CD4-positive, alpha-beta T cell (primary cell): ENCODE results near the gene ELMOD3. TPM values are rescaled to one million over a fixed set of nuclear protein-coding genes. Genes with fewer than 3 reads are reported as not detected.

ENCODE experiments used
- ATAC-seq: fragments of 200-7000 bp; cut with Tn5 transposase; one replicate; pipeline ENCODE4 v1.10.0; 2022; ENCODE audit warnings: mild to moderate bottlenecking; ENCODE audit not compliant: poor library complexity
- CTCF ChIA-PET: fragments of 350-600 bp; sonication (Branson Sonifier 250); formaldehyde crosslinking; loops from one replicate; lab custom pipeline; 2021; ENCODE audit warnings: antibody characterized with exemption, inconsistent platforms; lab: Charles Lee
- POLR2A ChIA-PET: fragments of 350-600 bp; sonication (Branson Sonifier 250); formaldehyde crosslinking; loops from one replicate; lab custom pipeline; 2021; ENCODE audit warnings: antibody characterized with exemption, inconsistent platforms; lab: Charles Lee
- DNase-seq, 14 experiments: peaks; one replicate each; pipeline ENCODE4 v3.0.0-alpha.2; 2013 to 2020; ENCODE audit warnings: mixed read lengths in 2 of 14
- H3K27ac ChIP-seq, 2 donors: one replicate each; pipeline versions ENCODE4 v1.5.1 to v1.7.0; 2013; ENCODE audit warnings: low read length in 2 of 2, low read depth in 1 of 2, mild to moderate bottlenecking in 1 of 2
- H3K27me3 ChIP-seq, 2 experiments: 1 replicate in 1 of 2; 2 replicates in 1 of 2; pipeline versions ENCODE4 v1.6.1 to v1.7.0; 2013; ENCODE audit warnings: low read length in 2 of 2, control low read depth in 1 of 2, mild to moderate bottlenecking in 1 of 2, moderate library complexity in 1 of 2; ENCODE audit not compliant: insufficient read depth in 2 of 2, control insufficient read depth in 1 of 2
- H3K36me3 ChIP-seq: one replicate; pipeline ENCODE4 v1.6.1; 2013; ENCODE audit warnings: low read length, control low read depth; ENCODE audit not compliant: insufficient read depth
- H3K4me1 ChIP-seq: one replicate; pipeline ENCODE4 v1.6.1; 2013; ENCODE audit warnings: low read length, control low read depth; ENCODE audit not compliant: insufficient read depth
- H3K4me3 ChIP-seq: one replicate; pipeline ENCODE4 v1.5.1; 2013; ENCODE audit warnings: mild to moderate bottlenecking, low read length, moderate library complexity
- H3K9me3 ChIP-seq, 2 experiments: 1 replicate in 1 of 2; 2 replicates in 1 of 2; pipeline versions ENCODE4 v1.6.1 to v1.7.0; 2013; ENCODE audit warnings: low read length in 2 of 2, mild to moderate bottlenecking in 2 of 2, control low read depth in 1 of 2, moderate library complexity in 1 of 2; ENCODE audit not compliant: control insufficient read depth in 1 of 2, insufficient read depth in 1 of 2
- H3K27ac Mint-ChIP-seq: one replicate; pipeline ENCODE4 v1.8.0; 2020; ENCODE audit warnings: mixed read lengths
- H3K27me3 Mint-ChIP-seq: one replicate; pipeline ENCODE4 v1.8.0; 2021; ENCODE audit warnings: mixed read lengths
- H3K36me3 Mint-ChIP-seq: one replicate; pipeline ENCODE4 v1.8.0; 2021; ENCODE audit warnings: low read depth, mixed read lengths
- H3K4me1 Mint-ChIP-seq: one replicate; pipeline ENCODE4 v1.8.0; 2021; ENCODE audit warnings: low read depth, mixed read lengths
- H3K4me3 Mint-ChIP-seq: one replicate; pipeline ENCODE4 v1.8.0; 2020; ENCODE audit warnings: mild to moderate bottlenecking, mixed read lengths
- H3K9me3 Mint-ChIP-seq: one replicate; pipeline ENCODE4 v1.8.0; 2020; ENCODE audit warnings: mixed read lengths
- CTCF ChIP-seq: fragments of 200-600 bp; IDR thresholded peaks from one replicate; pipeline ENCODE4 v1.8.0; 2022; ENCODE audit warnings: antibody characterized with exemption, mild to moderate bottlenecking
- intact Hi-C, 2 experiments: fragments of 100-400 bp; cut with DNase I in 1 of 2; cut with micrococcal nuclease in 1 of 2; formaldehyde crosslinking; loops; one replicate each; pipeline versions ENCODE4 v1.15.1 to v1.9.0; 2023 to 2025; cut with DNase I, micrococcal nuclease
- total RNA-seq, 174 experiments: library from RNA in 2 of 174; stranded (reverse) in 2 of 174; gene quantifications; one replicate each; pipeline ENCODE4 v1.2.3 and lab custom pipeline; 2021 to 2026

The ELMOD3 gene
- total RNA-seq, 2 experiments from 2014 or later: 13.5 to 15.3 TPM

- H3K4me3 Mint-ChIP-seq: no peak overlapping the region
- H3K4me3 ChIP-seq: no peak overlapping the region
- POLR2A ChIA-PET: no interaction called here
- no peaks in the 10 kb centered on the region for H3K9me3 Mint-ChIP-seq
- no peaks in the 10 kb centered on the region for H3K27me3 ChIP-seq
- no peak for DNase-seq
- H3K36me3 ChIP-seq: peaks cover 77% of the 10 kb centered on the region
- peaks cover 7% of the 10 kb centered on the region for H3K4me1 ChIP-seq
- no peaks in the 10 kb centered on the region for H3K27me3 Mint-ChIP-seq
- no peak overlapping the region for H3K27ac ChIP-seq
- H3K27ac Mint-ChIP-seq: no peak overlapping the region
- CTCF ChIA-PET: no interaction called here
- no peaks in the 10 kb centered on the region for H3K9me3 ChIP-seq
- TF ChIP-seq CTCF: no peak
- peaks cover 65% of the 10 kb centered on the region for H3K36me3 Mint-ChIP-seq
- peaks cover 4% of the 10 kb centered on the region for H3K4me1 Mint-ChIP-seq
- intact Hi-C loops: no loop called here
- ATAC-seq: no peak
These were observed 7.0 kb upstream of the ELMOD3 start for GRCh38 chr2:85347599-85347998.

- Histone ChIP-seq H3K4me1 (peaks cover 44% of the 10 kb centered on the region), H3K27ac (peak overlapping the region; percentile 54 to 59), H3K9me3 (no peaks in the 10 kb centered on the region), H3K4me3 (peak overlapping the region; percentile 68), H3K27me3 (no peaks in the 10 kb centered on the region), H3K36me3 (peaks cover 55% of the 10 kb centered on the region)
- peak overlapping the region; percentile 94 for H3K27ac Mint-ChIP-seq
- DNase-seq (peak in 2 of 14 experiments; percentile 9 to 38), ATAC-seq (no peak)
- H3K4me3 Mint-ChIP-seq: peak overlapping the region; percentile 99
- H3K27me3 Mint-ChIP-seq: no peaks in the 10 kb centered on the region
- no peak for TF ChIP-seq CTCF
- intact Hi-C loops: loop anchor here (1.0 to 10.0 kb wide), 5 partner anchors 26 to 263 kb away; partner anchors contain the start of genes CAPG (in 1 of the 2), MAT2A (in 1 of the 2), SH2D6 (in 1 of the 2) and USP39 (in 1 of the 2)
- CTCF ChIA-PET: interaction anchor here (0.7 to 1.7 kb wide), 4 partner anchors 26 to 284 kb away, joined by 3 read pairs; partner anchors contain the start of gene TGOLN2
- no peaks in the 10 kb centered on the region for H3K9me3 Mint-ChIP-seq
- peaks cover 60% of the 10 kb centered on the region for H3K4me1 Mint-ChIP-seq
- POLR2A ChIA-PET: interaction anchor here (0.5 to 5.1 kb wide), 29 partner anchors 8 to 1087 kb away, joined by 3 to 216 read pairs (median 6); partner anchors contain the start of genes C2orf68, KDM3A, MAT2A and POLR1A
- peaks cover 61% of the 10 kb centered on the region for H3K36me3 Mint-ChIP-seq
These were observed 688 bp upstream of the ELMOD3 start for GRCh38 chr2:85353876-85354285.

GRCh38 chr2:85355073-85355410 is 473 bp downstream of the ELMOD3 start:
- no peaks in the 10 kb centered on the region for H3K27me3 ChIP-seq
- ChIA-PET CTCF (interaction anchor here (1.6 to 1.7 kb wide), 2 partner anchors 197 to 282 kb away, joined by 3 read pairs; no protein-coding TSS in a partner anchor), POLR2A (interaction anchor here (0.7 to 5.1 kb wide), 29 partner anchors 9 to 1086 kb away, joined by 3 to 216 read pairs (median 6); partner anchors contain the start of genes C2orf68, GGCX, KDM3A and MAT2A)
- DNase-seq: no peak
- peak; percentile 6 for ATAC-seq
- H3K4me3 Mint-ChIP-seq: peak overlapping the region; percentile 99
- peak overlapping the region; percentile 68 for H3K4me3 ChIP-seq
- H3K9me3 ChIP-seq: no peaks in the 10 kb centered on the region
- H3K4me1 ChIP-seq: peaks cover 44% of the 10 kb centered on the region
- H3K9me3 Mint-ChIP-seq: no peaks in the 10 kb centered on the region
- H3K27ac Mint-ChIP-seq: peak overlapping the region; percentile 94
- peak overlapping the region; percentile 75 for H3K27ac ChIP-seq
- peaks cover 53% of the 10 kb centered on the region for H3K36me3 Mint-ChIP-seq
- no peak for TF ChIP-seq CTCF
- intact Hi-C loops: loop anchor here (2.0 to 10.0 kb wide), 3 partner anchors 57 to 66 kb away; partner anchors contain the start of genes CAPG (in 2 of the 2) and SH2D6 (in 1 of the 2)
- H3K36me3 ChIP-seq: peaks cover 47% of the 10 kb centered on the region
- H3K4me1 Mint-ChIP-seq: peaks cover 63% of the 10 kb centered on the region
- H3K27me3 Mint-ChIP-seq: no peaks in the 10 kb centered on the region
